ENCODE results near the gene GH1.
"Not testable (repeated sequence)": the region's sequence is repeated elsewhere in the genome, so short reads cannot be mapped to it uniquely, and the experiment has no call there.

Gene GH1

DNA sequence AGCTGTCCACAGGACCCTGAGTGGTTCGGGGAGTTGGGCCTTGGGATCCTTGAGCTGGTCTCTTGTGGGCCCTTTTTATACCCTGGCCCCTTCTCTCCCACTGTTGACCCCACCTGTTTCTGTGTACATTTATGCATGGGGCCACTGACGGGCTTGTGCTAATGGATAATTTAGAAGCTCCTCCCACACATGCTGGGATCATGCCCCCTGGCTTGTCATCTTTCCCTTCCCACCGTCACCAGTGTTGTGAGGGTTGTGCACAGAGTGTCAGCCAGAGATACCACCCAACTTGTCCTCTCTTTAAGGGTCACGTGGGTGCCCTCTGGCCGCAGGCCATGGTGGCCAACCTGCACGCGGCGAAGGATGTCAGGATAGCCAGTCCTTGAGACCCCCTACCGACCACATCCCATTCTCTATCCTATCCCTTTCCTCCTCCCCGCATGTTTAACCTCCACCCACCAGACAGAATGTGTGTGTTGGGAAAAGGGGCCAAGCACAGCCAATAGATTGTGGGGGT lies at the start of gene GH1:
TSS of gene GH1 (minus strand) at position 51 of the 517 bp plus-strand sequence. CDS start 63 bp downstream, outside the sequence.
- not testable (repeated sequence) for DNase-seq (ENCODE audit: low read depth, low spot score)

DNA sequence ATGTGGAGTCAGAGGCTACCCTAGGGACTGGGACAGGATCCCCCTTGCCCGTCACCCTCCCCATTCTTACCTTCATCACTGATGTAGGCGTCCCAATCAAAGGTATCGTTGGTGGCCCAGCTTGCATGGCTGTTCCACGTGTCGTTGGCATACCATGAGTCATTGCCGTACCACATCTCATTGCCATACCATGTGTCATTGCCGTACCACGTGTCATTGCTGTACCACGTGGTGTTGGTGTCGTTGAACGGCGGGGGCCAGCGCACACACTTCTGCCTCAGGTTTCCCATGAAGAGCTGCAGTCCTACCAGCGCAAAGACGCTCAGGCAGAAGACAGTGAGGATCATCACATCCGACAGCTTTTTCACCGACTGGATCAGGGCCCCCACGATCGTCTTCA lies 49.3 kb upstream of the GH1 start:
- no peak for DNase-seq (ENCODE audit: low read depth, low spot score)

DNA sequence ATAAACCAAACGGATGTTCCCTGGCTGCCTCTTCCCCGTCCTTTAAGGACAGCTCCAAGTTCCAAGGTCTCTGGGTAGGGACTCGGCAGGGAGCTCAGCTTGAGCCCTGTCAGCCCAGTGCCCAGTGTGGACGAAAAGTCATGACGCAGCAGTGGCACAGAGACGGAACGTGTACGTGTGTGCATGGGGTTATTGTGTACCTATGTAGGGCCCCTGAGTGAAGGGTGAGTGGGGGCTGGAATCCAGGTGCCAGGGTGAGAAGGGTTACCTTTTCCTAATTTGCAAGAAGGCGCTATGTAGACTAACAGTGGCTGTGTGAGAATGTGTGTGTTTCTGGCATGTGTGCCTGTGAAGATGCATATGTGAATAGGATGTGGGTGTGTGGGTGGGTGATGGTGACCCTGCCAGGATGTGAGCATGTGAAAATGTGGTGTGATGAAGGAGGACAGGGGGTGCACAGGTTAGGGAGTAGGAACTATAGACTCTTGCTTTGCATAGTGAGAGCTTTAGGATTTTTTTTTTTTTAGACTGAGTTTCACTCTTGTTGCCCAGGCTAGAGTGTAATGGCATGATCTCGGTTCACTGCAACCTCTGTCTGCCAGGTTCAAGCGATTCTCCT lies 48.1 kb upstream of the GH1 start:
- DNase-seq (ENCODE audit: low read depth, low spot score), result no peak

DNA sequence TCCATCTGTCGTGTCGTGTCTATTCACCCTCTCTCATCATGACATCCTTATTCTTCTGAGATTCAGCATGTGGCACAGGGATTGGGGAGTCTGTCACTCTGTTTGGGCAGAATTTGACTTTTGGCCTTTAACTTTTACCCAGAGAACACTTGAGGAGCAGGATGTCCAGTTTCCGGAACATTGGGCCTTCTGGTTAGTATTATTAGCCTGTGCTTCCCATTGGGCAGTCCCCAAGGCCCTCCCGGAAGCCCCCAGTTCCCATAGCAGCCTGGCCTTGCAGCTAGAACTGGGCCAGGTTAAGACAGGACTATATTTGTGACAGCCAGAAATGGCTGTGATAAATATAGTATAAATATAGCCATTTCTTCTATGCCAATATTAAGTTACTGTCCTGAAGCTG lies 44.5 kb upstream of the GH1 start:
- no peak for DNase-seq (ENCODE audit: low read depth, low spot score)

DNA sequence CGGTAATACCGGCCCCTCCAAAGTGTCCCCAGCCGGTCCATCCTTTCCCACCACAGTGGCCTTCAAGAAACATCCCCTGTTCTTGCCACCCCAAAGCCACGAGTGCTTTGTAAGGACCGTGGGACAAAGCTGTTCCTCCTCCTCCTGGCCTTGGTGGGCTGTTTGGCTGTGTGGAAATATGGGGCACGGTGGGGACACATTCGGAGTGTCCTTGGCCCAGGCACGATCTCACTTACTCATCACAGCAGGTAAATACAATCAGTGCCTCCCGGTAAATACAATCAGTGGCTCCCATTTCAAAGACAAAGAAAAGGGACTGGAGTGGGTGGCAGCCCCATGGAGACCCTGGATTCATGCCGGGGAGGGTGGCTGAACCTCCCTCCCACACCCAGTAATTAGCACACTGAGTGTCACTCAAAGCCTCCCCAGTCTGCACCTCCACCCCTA lies 43.7 kb upstream of the GH1 start:
- no peak for DNase-seq (ENCODE audit: low read depth, low spot score)

DNA sequence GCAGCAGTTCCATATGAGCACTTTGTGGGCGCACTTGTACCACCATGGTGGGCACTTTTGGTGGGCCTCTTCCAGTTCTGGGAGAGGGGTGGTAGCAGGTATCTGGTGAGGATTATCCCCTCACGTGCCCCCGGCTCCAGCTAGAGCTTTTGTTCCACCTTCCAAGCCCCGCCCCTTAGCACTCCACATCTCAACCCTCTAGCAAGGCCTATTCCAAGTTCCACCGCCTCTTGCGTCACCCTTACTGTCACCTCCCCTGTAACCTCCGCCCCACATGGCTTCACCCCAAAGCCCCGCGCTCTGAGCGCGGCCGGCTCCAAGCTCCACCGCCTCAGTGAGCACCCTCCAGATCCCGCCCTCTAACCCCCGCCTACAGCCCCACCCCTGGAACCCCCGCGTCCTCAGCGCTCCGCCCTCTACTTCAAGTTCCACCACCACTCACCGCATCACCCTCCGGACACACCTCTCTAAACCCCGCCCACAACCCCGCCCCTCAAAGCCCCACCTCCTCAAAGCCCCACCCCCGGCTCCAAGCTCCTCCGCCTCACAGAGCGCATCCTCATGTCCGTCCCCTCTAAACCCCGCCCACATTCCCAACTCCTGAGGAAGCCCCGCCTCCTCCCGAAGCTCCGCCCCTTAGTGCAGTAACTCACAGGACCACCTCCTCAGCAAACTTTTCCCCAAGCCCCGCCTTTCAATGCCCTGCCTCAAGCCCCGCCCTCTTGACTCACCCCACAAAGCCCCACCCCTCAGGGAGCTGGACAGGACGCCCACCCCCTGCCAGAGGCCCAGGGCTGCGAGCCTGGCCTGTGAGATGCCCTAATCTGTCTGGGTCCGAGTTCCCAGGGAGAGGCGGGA lies 42.9 kb upstream of the GH1 start:
- peak; percentile 55 for DNase-seq (ENCODE audit: low read depth, low spot score)

GRCh38 chr17:63960430-63960829 lies 41.8 kb upstream of the GH1 start:
- DNase-seq (ENCODE audit: low read depth, low spot score), result no peak

DNA sequence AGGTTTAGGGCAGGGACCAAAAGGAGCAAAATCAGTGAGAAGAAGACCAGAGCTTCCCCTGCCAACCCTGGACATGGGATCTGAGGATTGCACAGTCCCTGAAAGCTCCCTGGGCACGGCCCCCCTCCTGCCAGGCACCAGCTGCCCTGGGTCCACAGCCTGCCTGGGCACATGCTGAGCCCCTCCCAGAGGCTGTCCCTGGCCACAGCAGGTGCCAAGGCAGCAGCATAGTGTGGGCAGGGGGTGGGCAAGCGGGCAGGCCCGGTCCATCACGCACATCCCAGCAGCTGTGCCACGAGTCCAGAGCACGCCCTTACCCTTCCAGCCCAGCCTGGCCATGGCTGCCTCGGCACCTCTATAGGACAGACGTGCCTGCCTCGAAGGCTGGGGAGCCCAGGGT lies 41.4 kb upstream of the GH1 start:
- DNase-seq (ENCODE audit: low read depth, low spot score), result no peak

- DNase-seq (ENCODE audit: low read depth, low spot score), result peak; percentile 23
Measured at GRCh38 chr17:63956296-63956920, 37.8 kb upstream of the GH1 start.

DNA sequence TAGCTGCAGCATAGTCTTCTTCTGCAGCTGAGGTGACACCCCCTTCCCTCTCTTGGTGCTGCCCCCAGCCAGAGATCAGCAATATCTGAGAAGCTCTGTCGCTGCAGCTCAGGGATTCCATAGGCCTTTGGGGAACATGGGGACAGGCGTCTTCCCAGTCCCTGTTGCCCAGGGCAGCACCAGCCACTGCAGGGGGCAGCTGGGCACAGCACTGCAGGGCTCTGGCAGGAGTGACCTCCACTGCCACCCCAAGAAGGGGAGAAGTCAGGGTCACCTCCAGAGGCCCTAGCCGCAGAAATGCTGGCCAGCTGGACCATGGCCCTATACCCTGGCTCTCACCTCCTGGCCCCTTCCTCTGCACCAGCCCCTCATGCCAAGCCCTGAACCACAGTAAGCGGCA lies 37.2 kb upstream of the GH1 start:
- DNase-seq (ENCODE audit: low read depth, low spot score), result no peak

GRCh38 chr17:63955232-63955631 lies 36.6 kb upstream of the GH1 start:
- no peak for DNase-seq (ENCODE audit: low read depth, low spot score)

DNA sequence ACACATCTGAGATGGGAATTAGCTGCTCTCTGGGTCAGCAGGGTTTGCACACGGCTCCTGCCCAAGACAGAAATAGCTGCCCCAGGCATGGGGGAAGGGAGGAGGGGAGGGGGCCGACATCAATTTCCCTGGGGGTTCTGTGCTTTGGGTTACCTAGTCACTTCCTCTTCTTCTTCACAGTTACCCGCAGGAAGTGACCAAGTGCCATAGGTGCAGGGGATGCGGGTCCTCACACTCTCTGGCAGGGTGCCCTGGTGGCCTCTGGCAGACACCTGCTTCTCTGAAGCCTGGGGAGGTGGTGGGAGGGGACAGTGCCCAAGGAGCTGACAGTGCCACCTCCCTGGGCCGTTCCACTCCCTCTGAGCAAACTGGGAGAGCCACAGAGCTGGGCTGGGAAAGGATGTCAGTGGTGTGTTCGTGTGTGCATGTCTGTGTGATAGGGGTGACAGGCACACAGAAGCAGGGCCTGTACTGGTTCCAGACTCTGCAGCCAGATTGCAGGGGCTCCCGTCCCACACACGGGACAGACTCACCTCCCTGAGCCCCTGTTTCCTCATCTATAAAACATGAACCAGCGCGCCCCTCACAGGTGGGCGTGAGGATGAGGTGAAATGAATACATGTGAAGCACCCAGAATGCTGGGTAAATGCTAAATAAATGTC lies 35.9 kb upstream of the GH1 start:
- DNase-seq (ENCODE audit: low read depth, low spot score), result no peak

GRCh38 chr17:63950940-63951907 lies 32.6 kb upstream of the GH1 start:
- DNase-seq (ENCODE audit: low read depth, low spot score), result no peak

- no peak for DNase-seq (ENCODE audit: low read depth, low spot score)
Measured at GRCh38 chr17:63949576-63950250, 31.1 kb upstream of the GH1 start.

GRCh38 chr17:63948521-63948920 lies 29.9 kb upstream of the GH1 start:
- no peak for DNase-seq (ENCODE audit: low read depth, low spot score)

GRCh38 chr17:63947711-63948330 lies 29.2 kb upstream of the GH1 start:
- DNase-seq (ENCODE audit: low read depth, low spot score), result no peak

- DNase-seq (ENCODE audit: low read depth, low spot score), result peak; percentile 47
Measured at GRCh38 chr17:63946440-63947363, 28.1 kb upstream of the GH1 start.

- no peak for DNase-seq (ENCODE audit: low read depth, low spot score)
Measured at GRCh38 chr17:63945784-63946439, 27.3 kb upstream of the GH1 start.
